Adrenal gland (tissue), 5 donors: ENCODE measurements around the gene TMSB4X.

Experiments
- POLR2A ChIP-seq, 2 donors: fragments of 450-650 bp; IDR thresholded peaks; one replicate each; pipeline ENCODE4 v1.6.1; 2017; ENCODE audit warnings: antibody characterized with exemption in 2 of 2, mild to moderate bottlenecking in 2 of 2, moderate library complexity in 1 of 2
- TF ChIP-seq, protein P1 (sequence below), 6 experiments: fragments of 450-650 bp in 4 of 6; fragments of 200-600 bp in 2 of 6; sonication (generic) in 1 of 6; IDR thresholded peaks; 1 replicate in 5 of 6; 2 replicates in 1 of 6; pipeline versions ENCODE4 v1.5.1 to v1.8.0; 2016 to 2021; ENCODE audit warnings: antibody characterized with exemption in 6 of 6, mild to moderate bottlenecking in 2 of 6, moderate library complexity in 1 of 6
- donor health status: DM: no; HTN: no; CAD: no.

- TF ChIP-seq, protein P1, sequence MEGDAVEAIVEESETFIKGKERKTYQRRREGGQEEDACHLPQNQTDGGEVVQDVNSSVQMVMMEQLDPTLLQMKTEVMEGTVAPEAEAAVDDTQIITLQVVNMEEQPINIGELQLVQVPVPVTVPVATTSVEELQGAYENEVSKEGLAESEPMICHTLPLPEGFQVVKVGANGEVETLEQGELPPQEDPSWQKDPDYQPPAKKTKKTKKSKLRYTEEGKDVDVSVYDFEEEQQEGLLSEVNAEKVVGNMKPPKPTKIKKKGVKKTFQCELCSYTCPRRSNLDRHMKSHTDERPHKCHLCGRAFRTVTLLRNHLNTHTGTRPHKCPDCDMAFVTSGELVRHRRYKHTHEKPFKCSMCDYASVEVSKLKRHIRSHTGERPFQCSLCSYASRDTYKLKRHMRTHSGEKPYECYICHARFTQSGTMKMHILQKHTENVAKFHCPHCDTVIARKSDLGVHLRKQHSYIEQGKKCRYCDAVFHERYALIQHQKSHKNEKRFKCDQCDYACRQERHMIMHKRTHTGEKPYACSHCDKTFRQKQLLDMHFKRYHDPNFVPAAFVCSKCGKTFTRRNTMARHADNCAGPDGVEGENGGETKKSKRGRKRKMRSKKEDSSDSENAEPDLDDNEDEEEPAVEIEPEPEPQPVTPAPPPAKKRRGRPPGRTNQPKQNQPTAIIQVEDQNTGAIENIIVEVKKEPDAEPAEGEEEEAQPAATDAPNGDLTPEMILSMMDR (IDR thresholded peaks at IDR 0.05) = no peak
- no peak for TF ChIP-seq POLR2A (IDR thresholded peaks at IDR 0.05)
Measured at GRCh38 chrX:12986886-12987285, 12.0 kb downstream of the TMSB4X start.
